Trophoblast cell (in vitro differentiated cells and primary cell): Measurements from ENCODE around the gene MDFIC2.

Experiments used
- DNase-seq, 2 donors: peaks; one replicate each; pipeline ENCODE4 v3.0.0-alpha.2; 2016
- H2AFZ ChIP-seq: 2 replicates; pipeline ENCODE4 v1.6.1; 2013; ENCODE audit warnings: low read length, moderate library complexity, mild to moderate bottlenecking; ENCODE audit not compliant: insufficient read depth, poor library complexity
- H2AK5ac ChIP-seq: 2 replicates; pipeline ENCODE4 v1.6.1; 2013; ENCODE audit warnings: mild to moderate bottlenecking, low read length
- H2BK120ac ChIP-seq: 2 replicates; pipeline ENCODE4 v1.6.1; 2013; ENCODE audit warnings: low read length, mild to moderate bottlenecking, moderate library complexity; ENCODE audit not compliant: insufficient read depth, poor library complexity
- H2BK12ac ChIP-seq: 2 replicates; pipeline ENCODE4 v1.6.1; 2013; ENCODE audit warnings: mild to moderate bottlenecking, low read length, moderate library complexity
- H2BK5ac ChIP-seq: 2 replicates; pipeline ENCODE4 v1.6.1; 2013; ENCODE audit warnings: low read length, low read depth, moderate library complexity, mild to moderate bottlenecking; ENCODE audit not compliant: poor library complexity
- H3K14ac ChIP-seq: 2 replicates; pipeline ENCODE4 v1.6.1; 2013; ENCODE audit warnings: mild to moderate bottlenecking, low read length
- H3K18ac ChIP-seq: 2 replicates; pipeline ENCODE4 v1.6.1; 2013; ENCODE audit warnings: mild to moderate bottlenecking, low read length
- H3K23ac ChIP-seq: 2 replicates; pipeline ENCODE4 v1.6.1; 2013; ENCODE audit warnings: low read length
- H3K27ac ChIP-seq: 2 replicates; pipeline ENCODE4 v1.5.1; 2013; ENCODE audit warnings: low read depth, mild to moderate bottlenecking, inconsistent platforms, low read length, moderate library complexity
- H3K27me3 ChIP-seq: 2 replicates; pipeline ENCODE4 v1.6.1; 2013; ENCODE audit warnings: inconsistent platforms, mild to moderate bottlenecking, low read length, moderate library complexity; ENCODE audit not compliant: insufficient read depth
- H3K36me3 ChIP-seq, 2 experiments: 1 replicate in 1 of 2; 2 replicates in 1 of 2; pipeline ENCODE4 v1.6.1; 2013; ENCODE audit warnings: low read length in 2 of 2, mild to moderate bottlenecking in 2 of 2, moderate library complexity in 1 of 2; ENCODE audit not compliant: insufficient read depth in 2 of 2, control insufficient read depth in 1 of 2
- H3K4ac ChIP-seq: 2 replicates; pipeline ENCODE4 v1.6.1; 2013; ENCODE audit warnings: low read depth, mild to moderate bottlenecking, low read length, moderate library complexity
- H3K4me1 ChIP-seq, 2 experiments: 1 replicate in 1 of 2; 2 replicates in 1 of 2; pipeline ENCODE4 v1.6.1; 2013; ENCODE audit warnings: low read length in 2 of 2, mild to moderate bottlenecking in 2 of 2, moderate library complexity in 1 of 2; ENCODE audit not compliant: insufficient read depth in 2 of 2, control insufficient read depth in 1 of 2
- H3K4me2 ChIP-seq: 2 replicates; pipeline ENCODE4 v1.6.1; 2013; ENCODE audit warnings: inconsistent platforms, mild to moderate bottlenecking, low read length, moderate library complexity
- H3K4me3 ChIP-seq: 2 replicates; pipeline ENCODE4 v1.5.1; 2013; ENCODE audit warnings: mild to moderate bottlenecking, low read depth, low read length, inconsistent platforms
- H3K79me1 ChIP-seq: one replicate; pipeline ENCODE4 v1.6.1; 2013; ENCODE audit warnings: low read length
- H3K79me2 ChIP-seq: 2 replicates; pipeline ENCODE4 v1.6.1; 2013; ENCODE audit warnings: low read length, mild to moderate bottlenecking; ENCODE audit not compliant: control insufficient read depth, insufficient read depth, poor library complexity
- H3K9ac ChIP-seq: 2 replicates; pipeline ENCODE4 v1.6.1; 2013; ENCODE audit warnings: mild to moderate bottlenecking, low read length
- H3K9me3 ChIP-seq: 2 replicates; pipeline ENCODE4 v1.6.1; 2013; ENCODE audit warnings: low read depth, mild to moderate bottlenecking, control low read depth, inconsistent platforms, low read length; ENCODE audit not compliant: insufficient read depth
- H4K12ac ChIP-seq: 2 replicates; pipeline ENCODE4 v1.6.1; 2013; ENCODE audit warnings: low read depth, mild to moderate bottlenecking, low read length, moderate library complexity
- H4K8ac ChIP-seq: 2 replicates; pipeline ENCODE4 v1.6.1; 2013; ENCODE audit warnings: low read depth, mild to moderate bottlenecking, low read length, moderate library complexity
- H4K91ac ChIP-seq: one replicate; pipeline ENCODE4 v1.6.1; 2013; ENCODE audit warnings: low read depth, mild to moderate bottlenecking, low read length, moderate library complexity
- WGBS: extraction: QIAGEN DNeasy Blood & Tissue Kit; methylation state at CpG from one replicate; pipeline ENCODE4 v1.1.7; 2013; ENCODE audit warnings: missing lambda C conversion rate; ENCODE audit not compliant: insufficient read length, insufficient coverage; ENCODE audit errors: extremely low coverage; 5-methylcytosine and 5-hydroxymethylcytosine counted together

MDFIC2 gene

GRCh38 chr3:70248856-70249255, 63.6 kb downstream of the MDFIC2 start:
- H2AFZ ChIP-seq: no peak overlapping the region
- no peak overlapping the region for H3K23ac ChIP-seq
- H3K9ac ChIP-seq: no peak overlapping the region
- DNase-seq: no peak
- H2BK12ac ChIP-seq: no peak overlapping the region
- H3K18ac ChIP-seq: no peak overlapping the region
- H2AK5ac ChIP-seq: no peak overlapping the region
- H3K9me3 ChIP-seq: no peaks in the 10 kb centered on the region
- H3K4me3 ChIP-seq: no peak overlapping the region
- no peaks in the 10 kb centered on the region for H3K79me2 ChIP-seq
- no peak overlapping the region for H2BK5ac ChIP-seq
- H3K27ac ChIP-seq: no peak overlapping the region
- H4K91ac ChIP-seq: no peak overlapping the region
- no peaks in the 10 kb centered on the region for H3K36me3 ChIP-seq
- no peak overlapping the region for H3K4ac ChIP-seq
- H2BK120ac ChIP-seq: no peak overlapping the region
- H4K8ac ChIP-seq: no peak overlapping the region
- H3K4me1 ChIP-seq: no peaks in the 10 kb centered on the region
- no CpG with 5 or more reads among the region's 4 CpGs for WGBS
- no peaks in the 10 kb centered on the region for H3K27me3 ChIP-seq
- H3K14ac ChIP-seq: no peak overlapping the region
- H4K12ac ChIP-seq: no peak overlapping the region
- H3K79me1 ChIP-seq: no peaks in the 10 kb centered on the region
- no peak overlapping the region for H3K4me2 ChIP-seq

- H3K4ac ChIP-seq: no peak overlapping the region
- H3K4me1 ChIP-seq: no peaks in the 10 kb centered on the region
- no peak for DNase-seq
- H4K91ac ChIP-seq: no peak overlapping the region
- whole genome bisulfite sequencing: no CpG with 5 or more reads among the region's 2 CpGs
- no peak overlapping the region for H2BK120ac ChIP-seq
- no peak overlapping the region for H3K27ac ChIP-seq
- no peak overlapping the region for H3K9ac ChIP-seq
- H2AK5ac ChIP-seq: no peak overlapping the region
- no peaks in the 10 kb centered on the region for H3K36me3 ChIP-seq
- H3K18ac ChIP-seq: no peak overlapping the region
- H2BK5ac ChIP-seq: no peak overlapping the region
- no peak overlapping the region for H3K4me2 ChIP-seq
- no peak overlapping the region for H2AFZ ChIP-seq
- H3K9me3 ChIP-seq: no peaks in the 10 kb centered on the region
- no peaks in the 10 kb centered on the region for H3K27me3 ChIP-seq
- no peaks in the 10 kb centered on the region for H3K79me2 ChIP-seq
- no peak overlapping the region for H2BK12ac ChIP-seq
- no peak overlapping the region for H4K12ac ChIP-seq
- H3K14ac ChIP-seq: no peak overlapping the region
- no peaks in the 10 kb centered on the region for H3K79me1 ChIP-seq
- no peak overlapping the region for H3K4me3 ChIP-seq
- H3K23ac ChIP-seq: no peak overlapping the region
- no peak overlapping the region for H4K8ac ChIP-seq
Measured at GRCh38 chr3:70247955-70248354, 64.5 kb downstream of the MDFIC2 start.

- Histone ChIP-seq H3K36me3 (no peaks in the 10 kb centered on the region), H2AK5ac (no peak overlapping the region), H2BK120ac (no peak overlapping the region), H4K8ac (no peak overlapping the region), H3K14ac (no peak overlapping the region), H3K79me2 (no peaks in the 10 kb centered on the region), H3K9ac (no peak overlapping the region), H3K4me3 (no peak overlapping the region), H3K27ac (no peak overlapping the region), H3K4ac (no peak overlapping the region), H2BK12ac (no peak overlapping the region), H3K4me1 (no peaks in the 10 kb centered on the region), H3K18ac (no peak overlapping the region), H3K79me1 (no peaks in the 10 kb centered on the region), H3K27me3 (no peaks in the 10 kb centered on the region), H3K9me3 (no peaks in the 10 kb centered on the region), H3K4me2 (no peak overlapping the region), H2BK5ac (no peak overlapping the region), H4K91ac (no peak overlapping the region), H2AFZ (no peak overlapping the region), H3K23ac (no peak overlapping the region), H4K12ac (no peak overlapping the region)
- no CpG with 5 or more reads among the region's 4 CpGs for WGBS
- no peak for DNase-seq
Measured at GRCh38 chr3:70245746-70246525, 66.5 kb downstream of the MDFIC2 start.

- H3K14ac ChIP-seq: no peak overlapping the region
- no peak overlapping the region for H3K23ac ChIP-seq
- H2AK5ac ChIP-seq: no peak overlapping the region
- H4K91ac ChIP-seq: no peak overlapping the region
- H3K9ac ChIP-seq: no peak overlapping the region
- no CpG with 5 or more reads among the region's 2 CpGs for WGBS
- H3K4me1 ChIP-seq: no peaks in the 10 kb centered on the region
- no peak overlapping the region for H3K27ac ChIP-seq
- no peak overlapping the region for H2BK5ac ChIP-seq
- H2AFZ ChIP-seq: no peak overlapping the region
- H3K4me2 ChIP-seq: no peak overlapping the region
- H3K27me3 ChIP-seq: no peaks in the 10 kb centered on the region
- no peaks in the 10 kb centered on the region for H3K79me1 ChIP-seq
- no peaks in the 10 kb centered on the region for H3K79me2 ChIP-seq
- no peak overlapping the region for H3K4me3 ChIP-seq
- H3K4ac ChIP-seq: no peak overlapping the region
- DNase-seq: no peak
- H2BK12ac ChIP-seq: no peak overlapping the region
- H3K9me3 ChIP-seq: no peaks in the 10 kb centered on the region
- H2BK120ac ChIP-seq: no peak overlapping the region
- no peak overlapping the region for H4K12ac ChIP-seq
- H3K18ac ChIP-seq: no peak overlapping the region
- H4K8ac ChIP-seq: no peak overlapping the region
- H3K36me3 ChIP-seq: no peaks in the 10 kb centered on the region
Measured at GRCh38 chr3:70244422-70244821, 68.0 kb downstream of the MDFIC2 start.
